Left lung (tissue), 10 donors: ENCODE measurements around the gene USP35. TPM values are rescaled to one million over a fixed set of nuclear protein-coding genes. Genes with fewer than 3 reads are reported as not detected.

ENCODE experiments used
- ATAC-seq: fragments of 200-7000 bp; cut with Tn5 transposase; one replicate; pipeline ENCODE4 v1.9.1; 2020; ENCODE audit warnings: moderate library complexity
- DNase-seq, 4 donors: peaks; one replicate each; pipeline ENCODE4 v3.0.0-alpha.2; 2013 to 2020
- H3K27ac ChIP-seq, 2 donors: fragments of 200-600 bp; sonication (generic) in 1 of 2; one replicate each; pipeline versions ENCODE4 v1.5.0 to v1.8.0; 2020 to 2021
- H3K27me3 ChIP-seq, 2 donors: fragments of 200-600 bp; sonication (generic) in 1 of 2; one replicate each; pipeline versions ENCODE4 v1.5.0 to v1.8.0; 2020 to 2021
- H3K36me3 ChIP-seq, 2 donors: fragments of 200-600 bp; sonication (generic) in 1 of 2; one replicate each; pipeline versions ENCODE4 v1.5.0 to v1.8.0; 2020 to 2021
- H3K4me1 ChIP-seq, 2 donors: fragments of 200-600 bp; one replicate each; pipeline ENCODE4 v1.8.0; 2021
- H3K4me3 ChIP-seq, 2 donors: fragments of 200-600 bp; sonication (generic) in 1 of 2; one replicate each; pipeline versions ENCODE4 v1.5.0 to v1.8.0; 2020 to 2021; ENCODE audit warnings: mild to moderate bottlenecking in 1 of 2
- H3K9me3 ChIP-seq, 2 donors: fragments of 200-600 bp; sonication (generic) in 1 of 2; one replicate each; pipeline versions ENCODE4 v1.5.0 to v1.8.0; 2020 to 2021
- intact Hi-C, 2 donors: fragments of 100-400 bp; cut with DNase I; formaldehyde crosslinking; loops; one replicate each; pipeline versions ENCODE4 v1.11.2 to v1.14.2; 2022
- polyA plus RNA-seq, 6 donors: library from polyadenylated mRNA; unstranded; fragments of 120-200 nt; gene quantifications; one replicate each; pipeline ENCODE4 v1.2.1, GENCODE V29; 2013; ENCODE audit not compliant: insufficient read length in 6 of 6
- total RNA-seq, 2 donors: library from RNA; stranded (reverse); fragmentation: NEBNext Ultra II Directional; extraction: Animal tissue kit (Norgen Biotek cat#: 25700); gene quantifications; one replicate each; pipeline ENCODE4 v1.2.1, GENCODE V29; 2021
- TF ChIP-seq, protein P1 (sequence below), 2 donors: fragments of 200-600 bp; sonication (generic) in 1 of 2; IDR thresholded peaks; one replicate each; pipeline versions ENCODE4 v1.5.0 to v1.8.0; 2021; ENCODE audit warnings: antibody characterized with exemption in 2 of 2
- donor health status: DM: no; HTN: yes; CAD: no.
- donor health status: DM: no; HTN: no; CAD: no.

The USP35 gene
- total and polyA plus RNA-seq, 8 donors, result 5.8 to 8.2 (median 6.9) TPM

DNA sequence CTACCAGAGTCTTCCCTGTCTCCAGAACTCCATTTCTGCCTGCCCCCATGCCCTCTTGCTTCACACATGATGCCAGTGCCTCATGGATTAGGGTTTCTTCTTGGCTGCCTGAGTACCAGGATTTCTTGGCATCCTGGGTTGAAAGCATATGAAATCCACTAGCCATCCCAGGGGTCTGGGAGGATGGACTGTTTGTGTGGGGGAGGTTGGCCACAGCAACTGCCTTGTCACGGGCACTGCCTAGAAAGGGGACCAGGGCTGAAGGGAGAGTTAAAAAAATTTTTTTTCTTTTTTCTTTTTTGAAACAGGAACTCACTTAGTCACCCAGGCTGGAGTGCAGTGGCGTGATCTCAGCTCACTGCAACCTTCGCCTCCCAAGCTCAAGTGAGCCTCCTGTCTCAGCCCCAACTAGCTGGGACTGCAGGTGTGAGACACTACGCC lies 4.2 kb downstream of the USP35 start:
- no peak overlapping the region for H3K4me3 ChIP-seq
- TF ChIP-seq, protein P1, sequence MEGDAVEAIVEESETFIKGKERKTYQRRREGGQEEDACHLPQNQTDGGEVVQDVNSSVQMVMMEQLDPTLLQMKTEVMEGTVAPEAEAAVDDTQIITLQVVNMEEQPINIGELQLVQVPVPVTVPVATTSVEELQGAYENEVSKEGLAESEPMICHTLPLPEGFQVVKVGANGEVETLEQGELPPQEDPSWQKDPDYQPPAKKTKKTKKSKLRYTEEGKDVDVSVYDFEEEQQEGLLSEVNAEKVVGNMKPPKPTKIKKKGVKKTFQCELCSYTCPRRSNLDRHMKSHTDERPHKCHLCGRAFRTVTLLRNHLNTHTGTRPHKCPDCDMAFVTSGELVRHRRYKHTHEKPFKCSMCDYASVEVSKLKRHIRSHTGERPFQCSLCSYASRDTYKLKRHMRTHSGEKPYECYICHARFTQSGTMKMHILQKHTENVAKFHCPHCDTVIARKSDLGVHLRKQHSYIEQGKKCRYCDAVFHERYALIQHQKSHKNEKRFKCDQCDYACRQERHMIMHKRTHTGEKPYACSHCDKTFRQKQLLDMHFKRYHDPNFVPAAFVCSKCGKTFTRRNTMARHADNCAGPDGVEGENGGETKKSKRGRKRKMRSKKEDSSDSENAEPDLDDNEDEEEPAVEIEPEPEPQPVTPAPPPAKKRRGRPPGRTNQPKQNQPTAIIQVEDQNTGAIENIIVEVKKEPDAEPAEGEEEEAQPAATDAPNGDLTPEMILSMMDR (IDR thresholded peaks at IDR 0.05), result no peak
- no peaks in the 10 kb centered on the region for H3K9me3 ChIP-seq
- peaks cover 0 to 10% of the 10 kb centered on the region in 2 donors for H3K36me3 ChIP-seq
- intact Hi-C loops, result no loop called here
- H3K27ac ChIP-seq, result no peak overlapping the region
- ATAC-seq (no peak), DNase-seq (no peak)
- H3K27me3 ChIP-seq, result no peaks in the 10 kb centered on the region
- H3K4me1 ChIP-seq, result peaks cover 9 to 32% of the 10 kb centered on the region in 2 donors

DNA sequence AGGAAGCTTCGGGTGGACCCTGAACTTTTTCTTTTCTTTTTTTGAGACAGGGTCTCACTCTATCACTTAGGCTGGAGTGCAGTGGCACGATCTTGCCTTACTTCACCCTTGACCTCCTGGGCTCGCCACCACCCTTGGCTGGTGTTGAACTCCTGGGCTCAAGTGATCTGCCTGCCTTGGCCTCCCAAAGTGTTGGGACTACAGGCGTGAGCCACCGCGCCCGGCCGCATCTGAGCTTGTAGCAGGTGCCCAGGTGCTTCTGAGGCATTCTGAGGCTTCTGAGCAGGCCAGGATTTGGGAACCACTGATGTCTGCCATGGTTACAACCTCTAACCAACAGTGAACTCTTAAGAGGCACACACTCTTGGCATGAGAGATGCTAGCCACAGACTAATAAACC lies 5.1 kb downstream of the USP35 start:
- ATAC-seq (no peak), DNase-seq (peak in 1 of 4 donors; percentile 63)

DNA sequence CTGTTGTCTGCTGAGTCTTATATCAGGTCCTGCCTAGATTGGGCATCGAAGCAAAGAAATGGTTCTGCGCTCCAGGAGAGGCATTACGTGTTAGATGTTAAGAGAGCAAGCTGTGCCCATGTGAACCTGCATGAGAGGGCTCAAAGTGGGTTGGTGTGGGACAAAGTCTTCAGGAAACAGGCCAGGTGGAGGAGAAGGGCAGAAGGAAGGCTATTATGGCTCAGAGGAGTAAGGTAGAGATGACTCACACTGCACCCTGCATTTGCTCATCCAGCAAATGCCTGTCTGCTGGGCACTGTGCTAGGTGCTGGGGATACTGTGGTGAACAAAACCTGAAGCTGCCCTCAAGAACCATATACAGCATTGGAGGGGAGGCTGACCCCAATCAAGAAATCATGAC lies 5.8 kb downstream of the USP35 start:
- TF ChIP-seq, protein P1 (IDR thresholded peaks at IDR 0.05), result no peak
- intact Hi-C loops, result no loop called here
- Histone ChIP-seq H3K9me3 (no peaks in the 10 kb centered on the region), H3K36me3 (peaks cover 0 to 23% of the 10 kb centered on the region in 2 donors), H3K27me3 (no peaks in the 10 kb centered on the region), H3K27ac (no peak overlapping the region), H3K4me1 (peaks cover 5 to 26% of the 10 kb centered on the region in 2 donors), H3K4me3 (no peak overlapping the region)
- no peak for ATAC-seq
- DNase-seq, result no peak

More for the DNA sequence above, 5.1 kb downstream of the USP35 start:
- Histone ChIP-seq H3K9me3 (no peaks in the 10 kb centered on the region), H3K27ac (no peak overlapping the region), H3K36me3 (peaks cover 0 to 19% of the 10 kb centered on the region in 2 donors), H3K4me3 (no peak overlapping the region), H3K4me1 (peaks cover 9 to 32% of the 10 kb centered on the region in 2 donors), H3K27me3 (no peaks in the 10 kb centered on the region)
- TF ChIP-seq, protein P1 (IDR thresholded peaks at IDR 0.05), result no peak
- intact Hi-C loops, result no loop called here

DNA sequence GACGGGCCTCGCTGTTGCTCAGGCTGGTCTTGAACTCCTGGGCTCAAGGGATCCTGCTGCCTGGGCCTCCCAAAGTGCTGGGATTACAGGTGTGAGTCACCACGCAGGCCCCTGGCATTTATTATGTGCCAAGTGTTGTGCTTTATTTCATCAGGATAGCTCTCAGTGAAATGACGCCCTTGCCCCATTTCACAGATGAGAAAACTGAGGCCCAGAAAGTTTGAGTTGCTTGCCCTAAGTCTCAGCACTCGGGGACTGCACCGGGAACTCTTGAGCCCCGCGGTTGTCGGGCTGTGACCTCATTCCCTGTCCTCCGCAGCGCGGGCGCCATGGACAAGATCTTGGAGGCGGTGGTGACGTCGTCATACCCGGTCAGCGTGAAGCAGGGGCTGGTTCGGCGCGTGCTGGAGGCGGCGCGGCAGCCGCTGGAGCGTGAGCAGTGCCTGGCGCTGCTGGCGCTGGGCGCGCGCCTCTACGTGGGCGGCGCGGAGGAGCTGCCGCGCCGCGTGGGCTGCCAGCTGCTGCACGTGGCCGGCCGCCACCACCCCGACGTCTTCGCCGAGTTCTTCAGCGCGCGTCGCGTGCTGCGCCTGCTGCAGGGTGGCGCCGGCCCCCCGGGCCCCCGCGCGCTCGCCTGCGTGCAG lies 7.3 kb downstream of the USP35 start:
- ATAC-seq (no peak), DNase-seq (peak in 1 of 4 donors; percentile 26)
- Histone ChIP-seq H3K4me1 (peaks cover 0 to 12% of the 10 kb centered on the region in 2 donors), H3K27me3 (no peaks in the 10 kb centered on the region), H3K9me3 (no peaks in the 10 kb centered on the region), H3K4me3 (no peak overlapping the region), H3K27ac (no peak overlapping the region), H3K36me3 (peaks cover 0 to 34% of the 10 kb centered on the region in 2 donors)
- TF ChIP-seq, protein P1 (IDR thresholded peaks at IDR 0.05), result no peak
- intact Hi-C loops, result no loop called here

DNA sequence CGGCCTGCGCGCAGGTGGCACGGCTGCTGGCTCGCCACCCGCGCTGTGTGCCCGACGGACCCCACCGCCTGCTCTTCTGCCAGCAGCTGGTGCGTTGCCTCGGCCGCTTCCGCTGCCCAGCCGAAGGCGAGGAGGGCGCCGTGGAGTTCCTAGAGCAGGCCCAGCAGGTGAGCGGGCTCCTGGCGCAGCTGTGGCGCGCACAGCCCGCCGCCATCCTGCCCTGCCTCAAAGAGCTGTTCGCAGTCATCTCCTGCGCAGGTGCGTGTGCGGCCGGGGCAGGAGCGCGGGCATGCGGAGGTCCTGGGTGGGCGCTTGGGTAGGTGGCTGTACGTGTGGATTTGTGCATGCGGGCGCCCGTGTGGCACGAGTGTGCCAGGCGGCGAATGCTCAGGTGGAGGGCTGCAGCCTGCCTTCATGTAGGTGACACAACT lies 8.0 kb downstream of the USP35 start:
- ATAC-seq (no peak), DNase-seq (no peak)
- Histone ChIP-seq H3K4me3 (no peak overlapping the region), H3K9me3 (no peaks in the 10 kb centered on the region), H3K4me1 (peaks cover 0 to 8% of the 10 kb centered on the region in 2 donors), H3K27ac (no peak overlapping the region), H3K27me3 (no peaks in the 10 kb centered on the region), H3K36me3 (peaks cover 0 to 40% of the 10 kb centered on the region in 2 donors)
- intact Hi-C loops, result no loop called here
- TF ChIP-seq, protein P1 (IDR thresholded peaks at IDR 0.05), result no peak
